ENCODE measurements around the gene LARGE1.

DNA sequence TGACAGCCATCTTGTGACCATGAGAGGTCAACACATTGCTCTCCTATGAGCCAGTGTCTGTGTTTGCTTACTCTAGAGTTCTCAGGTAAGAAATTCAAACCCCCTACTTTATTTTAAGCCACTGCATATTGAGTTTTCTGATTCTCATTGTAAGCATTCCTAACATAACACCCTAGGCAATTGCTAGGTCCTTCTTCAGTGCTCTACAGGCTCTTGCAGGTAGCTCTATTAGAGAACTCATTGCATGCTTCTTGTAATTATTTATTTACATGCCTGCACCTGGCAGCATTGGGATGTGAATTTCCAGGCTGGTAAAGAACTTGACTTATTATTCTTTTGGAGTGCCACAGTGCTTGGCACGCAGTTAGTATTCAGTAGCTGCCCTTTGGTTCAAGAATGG lies 573.3 kb downstream of the LARGE1 start:
- TF ChIP-seq CTCF (IDR thresholded peaks at IDR 0.05): no peak
- TF ChIP-seq ZFX (IDR thresholded peaks at IDR 0.05; ENCODE audit: borderline replicate concordance): no peak
